Measurements from ENCODE around the gene RSU1. TPM values are rescaled to one million over a fixed set of nuclear protein-coding genes. Genes with fewer than 3 reads are reported as not detected.
A peak's percentile ranks its signal among the peaks of the same experiment; 100 is the strongest.

The RSU1 gene
- total RNA-seq, 1 donor from 2014 or later = 59.4 TPM

DNA sequence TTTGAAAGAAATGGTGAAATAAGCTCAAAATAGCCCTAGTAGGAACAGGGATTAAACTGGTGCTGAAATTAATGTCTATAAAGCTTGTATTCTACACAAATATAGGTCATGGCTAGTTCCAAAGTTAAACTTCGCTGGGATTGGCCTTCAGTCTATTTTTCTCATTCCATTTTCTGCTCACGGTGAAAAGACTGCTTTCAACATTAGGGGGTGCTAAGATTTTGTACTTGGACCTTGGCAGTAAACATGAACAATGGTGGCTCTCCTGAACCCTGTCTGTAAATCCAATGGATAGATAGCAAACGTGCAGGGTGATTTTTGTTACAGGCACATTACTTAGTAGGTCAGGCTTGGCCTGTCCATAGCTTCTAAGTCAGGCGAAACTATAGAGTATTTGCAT, 36.0 kb upstream of the RSU1 start:
- no peak for DNase-seq
- Mint-ChIP-seq H3K4me1 (ENCODE audit: low read depth, unreplicated experiment) (no peaks in the 10 kb centered on the region), H3K36me3 (ENCODE audit: unreplicated experiment) (no peaks in the 10 kb centered on the region), H3K27me3 (ENCODE audit: unreplicated experiment) (no peaks in the 10 kb centered on the region), H3K9me3 (ENCODE audit: unreplicated experiment) (peaks cover 1% of the 10 kb centered on the region), H3K27ac (ENCODE audit: unreplicated experiment) (no peak overlapping the region), H3K4me3 (ENCODE audit: unreplicated experiment) (no peak overlapping the region)
- TF ChIP-seq, protein P1, sequence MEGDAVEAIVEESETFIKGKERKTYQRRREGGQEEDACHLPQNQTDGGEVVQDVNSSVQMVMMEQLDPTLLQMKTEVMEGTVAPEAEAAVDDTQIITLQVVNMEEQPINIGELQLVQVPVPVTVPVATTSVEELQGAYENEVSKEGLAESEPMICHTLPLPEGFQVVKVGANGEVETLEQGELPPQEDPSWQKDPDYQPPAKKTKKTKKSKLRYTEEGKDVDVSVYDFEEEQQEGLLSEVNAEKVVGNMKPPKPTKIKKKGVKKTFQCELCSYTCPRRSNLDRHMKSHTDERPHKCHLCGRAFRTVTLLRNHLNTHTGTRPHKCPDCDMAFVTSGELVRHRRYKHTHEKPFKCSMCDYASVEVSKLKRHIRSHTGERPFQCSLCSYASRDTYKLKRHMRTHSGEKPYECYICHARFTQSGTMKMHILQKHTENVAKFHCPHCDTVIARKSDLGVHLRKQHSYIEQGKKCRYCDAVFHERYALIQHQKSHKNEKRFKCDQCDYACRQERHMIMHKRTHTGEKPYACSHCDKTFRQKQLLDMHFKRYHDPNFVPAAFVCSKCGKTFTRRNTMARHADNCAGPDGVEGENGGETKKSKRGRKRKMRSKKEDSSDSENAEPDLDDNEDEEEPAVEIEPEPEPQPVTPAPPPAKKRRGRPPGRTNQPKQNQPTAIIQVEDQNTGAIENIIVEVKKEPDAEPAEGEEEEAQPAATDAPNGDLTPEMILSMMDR (IDR thresholded peaks at IDR 0.05; ENCODE audit: partially characterized antibody, unreplicated experiment) = peak; percentile 16

DNA sequence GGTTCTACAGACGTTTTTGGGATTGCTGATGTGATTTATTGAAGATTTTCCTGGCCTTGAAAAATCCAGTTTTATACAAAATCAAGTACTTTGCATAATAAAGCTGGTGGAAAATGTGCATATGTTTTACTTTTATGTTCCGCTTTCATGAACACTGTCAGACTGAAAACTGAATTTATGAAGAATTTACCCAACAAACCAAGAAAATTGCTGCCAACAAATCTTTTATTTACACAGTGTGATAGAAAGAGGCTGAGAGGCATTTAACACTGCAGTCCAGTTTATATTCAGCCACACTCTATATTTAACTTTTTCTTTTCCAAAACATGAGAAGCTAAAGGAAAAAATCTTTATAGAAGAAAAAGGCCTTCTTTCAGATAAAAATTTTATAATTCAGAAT, 35.4 kb upstream of the RSU1 start:
- no peak for DNase-seq
- H3K27ac Mint-ChIP-seq (ENCODE audit: unreplicated experiment) = no peak overlapping the region
- H3K4me1 Mint-ChIP-seq (ENCODE audit: low read depth, unreplicated experiment) = no peaks in the 10 kb centered on the region
- H3K9me3 Mint-ChIP-seq (ENCODE audit: unreplicated experiment) = peaks cover 1% of the 10 kb centered on the region
- no peak overlapping the region for H3K4me3 Mint-ChIP-seq (ENCODE audit: unreplicated experiment)
- TF ChIP-seq, protein P1 (IDR thresholded peaks at IDR 0.05; ENCODE audit: partially characterized antibody, unreplicated experiment) = no peak
- no peaks in the 10 kb centered on the region for H3K36me3 Mint-ChIP-seq (ENCODE audit: unreplicated experiment)
- H3K27me3 Mint-ChIP-seq (ENCODE audit: unreplicated experiment) = no peaks in the 10 kb centered on the region

DNA sequence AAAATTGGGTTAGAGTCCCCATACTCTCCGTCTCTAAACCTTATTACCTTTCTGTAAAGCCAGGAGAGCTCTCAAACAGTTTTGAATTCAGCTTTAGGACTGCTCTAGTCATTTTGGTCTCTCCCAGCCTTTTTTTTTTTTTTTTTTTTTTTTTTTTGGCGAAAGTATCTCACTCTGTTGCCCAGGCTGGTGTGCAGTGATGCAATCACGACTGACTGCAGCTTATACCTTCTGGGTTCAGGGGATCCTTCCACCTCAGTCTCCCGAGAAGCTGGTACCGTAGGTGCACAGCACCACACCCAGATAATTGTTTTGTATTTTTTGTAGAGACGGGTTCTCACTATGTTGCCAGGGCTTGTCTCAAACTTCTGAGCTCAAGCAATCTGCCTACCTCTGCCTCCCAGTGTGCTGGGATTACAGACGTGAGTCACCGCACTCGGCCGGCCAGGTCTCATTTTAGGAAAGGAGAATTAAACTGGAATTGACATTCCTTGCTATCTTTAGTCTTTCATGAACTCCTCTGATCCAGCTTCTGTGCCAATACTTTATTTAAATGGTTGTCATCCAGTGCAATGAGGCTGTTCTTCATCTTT, 31.4 kb upstream of the RSU1 start:
- H3K36me3 Mint-ChIP-seq (ENCODE audit: unreplicated experiment) = no peaks in the 10 kb centered on the region
- TF ChIP-seq, protein P1 (IDR thresholded peaks at IDR 0.05; ENCODE audit: partially characterized antibody, unreplicated experiment) = no peak
- DNase-seq = no peak
- H3K4me1 Mint-ChIP-seq (ENCODE audit: low read depth, unreplicated experiment) = no peaks in the 10 kb centered on the region
- H3K27ac Mint-ChIP-seq (ENCODE audit: unreplicated experiment) = no peak overlapping the region
- H3K9me3 Mint-ChIP-seq (ENCODE audit: unreplicated experiment) = no peaks in the 10 kb centered on the region
- no peaks in the 10 kb centered on the region for H3K27me3 Mint-ChIP-seq (ENCODE audit: unreplicated experiment)
- no peak overlapping the region for H3K4me3 Mint-ChIP-seq (ENCODE audit: unreplicated experiment)

DNA sequence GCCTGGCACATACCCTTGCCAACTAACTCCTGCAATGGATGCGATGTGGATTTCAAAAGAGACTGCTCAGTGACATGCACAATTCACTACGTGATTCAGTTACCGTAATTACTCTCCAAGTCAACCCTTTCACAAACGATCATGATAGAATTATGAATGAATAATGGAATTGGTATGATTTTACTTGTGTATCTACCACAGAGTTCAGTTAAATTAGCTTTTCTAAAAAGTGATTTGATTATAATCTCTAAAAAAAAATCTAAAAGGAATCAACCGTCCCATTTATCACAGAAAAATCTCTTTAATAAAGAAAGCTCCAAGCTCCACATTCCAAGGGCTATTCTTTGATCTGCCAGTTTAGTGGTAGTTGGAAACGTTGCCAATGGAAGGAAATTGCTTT, 30.4 kb upstream of the RSU1 start:
- no peak for DNase-seq
- Mint-ChIP-seq H3K4me1 (ENCODE audit: low read depth, unreplicated experiment) (no peaks in the 10 kb centered on the region), H3K36me3 (ENCODE audit: unreplicated experiment) (no peaks in the 10 kb centered on the region), H3K9me3 (ENCODE audit: unreplicated experiment) (peaks cover under 1% of the 10 kb centered on the region), H3K4me3 (ENCODE audit: unreplicated experiment) (no peak overlapping the region), H3K27me3 (ENCODE audit: unreplicated experiment) (no peaks in the 10 kb centered on the region), H3K27ac (ENCODE audit: unreplicated experiment) (no peak overlapping the region)
- TF ChIP-seq, protein P1 (IDR thresholded peaks at IDR 0.05; ENCODE audit: partially characterized antibody, unreplicated experiment) = no peak

DNA sequence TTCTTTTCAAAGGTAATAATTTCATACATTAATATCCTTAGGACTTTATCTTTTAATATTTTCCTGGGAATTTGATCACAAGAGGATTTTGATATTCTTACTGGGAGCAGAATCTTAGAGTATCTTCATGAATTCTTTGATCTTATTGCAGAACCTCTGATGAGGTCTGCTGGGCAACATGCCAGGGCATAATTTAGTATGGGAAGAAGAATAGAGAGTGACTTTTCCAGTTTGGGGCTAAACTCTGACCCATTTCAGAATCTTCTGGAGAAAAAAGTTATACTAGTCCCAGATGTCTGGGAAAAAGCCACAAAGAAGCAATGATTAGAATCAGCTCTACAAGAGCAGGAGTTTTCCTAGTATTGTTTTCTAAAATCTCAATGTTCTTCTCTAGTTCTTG, 28.0 kb upstream of the RSU1 start:
- no peaks in the 10 kb centered on the region for H3K4me1 Mint-ChIP-seq (ENCODE audit: low read depth, unreplicated experiment)
- TF ChIP-seq, protein P1 (IDR thresholded peaks at IDR 0.05; ENCODE audit: partially characterized antibody, unreplicated experiment) = no peak
- no peak overlapping the region for H3K27ac Mint-ChIP-seq (ENCODE audit: unreplicated experiment)

More for the DNA sequence above, 28.0 kb upstream of the RSU1 start:
- H3K27me3 Mint-ChIP-seq (ENCODE audit: unreplicated experiment) = no peaks in the 10 kb centered on the region
- no peak for DNase-seq
- H3K4me3 Mint-ChIP-seq (ENCODE audit: unreplicated experiment) = no peak overlapping the region
- peaks cover 1% of the 10 kb centered on the region for H3K9me3 Mint-ChIP-seq (ENCODE audit: unreplicated experiment)
- H3K36me3 Mint-ChIP-seq (ENCODE audit: unreplicated experiment) = no peaks in the 10 kb centered on the region

Data from glutamatergic neuron (in vitro differentiated cells).